Right lobe of liver (tissue), 6 donors: ENCODE measurements around the gene ICAM3. TPM values are rescaled to one million over a fixed set of nuclear protein-coding genes. Genes with fewer than 3 reads are reported as not detected.

Source experiments
- ATAC-seq, 4 donors: fragments of 200-7000 bp; cut with Tn5 transposase; one replicate each; pipeline ENCODE4 v1.9.1; 2020; ENCODE audit warnings: mild to moderate bottlenecking in 4 of 4, moderate library complexity in 4 of 4
- DNase-seq, 3 donors: peaks; one replicate each; pipeline ENCODE4 v3.0.0-alpha.2; 2020
- H3K27ac ChIP-seq, 3 donors: fragments of 200-600 bp; one replicate each; pipeline ENCODE4 v1.8.0; 2022
- H3K27me3 ChIP-seq, 2 donors: fragments of 200-600 bp; one replicate each; pipeline ENCODE4 v1.8.0; 2022
- H3K36me3 ChIP-seq, 4 donors: fragments of 200-600 bp; sonication (generic) in 1 of 4; one replicate each; pipeline versions ENCODE4 v1.5.1 to v1.8.0; 2017 to 2022; ENCODE audit warnings: control low read depth in 1 of 4
- H3K4me1 ChIP-seq, 4 donors: fragments of 200-600 bp; sonication (generic) in 1 of 4; one replicate each; pipeline versions ENCODE4 v1.5.1 to v1.8.0; 2017 to 2022; ENCODE audit warnings: control low read depth in 1 of 4
- H3K4me3 ChIP-seq, 3 donors: fragments of 200-600 bp; one replicate each; pipeline ENCODE4 v1.8.0; 2022
- H3K9me3 ChIP-seq, 4 donors: fragments of 200-600 bp; sonication (generic) in 1 of 4; one replicate each; pipeline versions ENCODE4 v1.5.1 to v1.8.0; 2017 to 2022; ENCODE audit warnings: control low read depth in 1 of 4
- CTCF ChIP-seq, 4 donors: fragments of 200-600 bp in 3 of 4; fragments of 450-650 bp in 1 of 4; IDR thresholded peaks; one replicate each; pipeline versions ENCODE4 v1.5.1 to v1.8.0; 2016 to 2022; ENCODE audit warnings: antibody characterized with exemption in 4 of 4, mild to moderate bottlenecking in 2 of 4
- POLR2A ChIP-seq: fragments of 450-650 bp; IDR thresholded peaks from one replicate; pipeline ENCODE4 v1.6.1; 2017; ENCODE audit warnings: antibody characterized with exemption, mild to moderate bottlenecking
- WGBS: methylation state at CpG from one replicate; pipeline ENCODE4 v1.1.6; 2018; ENCODE audit warnings: low coverage, low lambda C conversion rate; ENCODE audit not compliant: insufficient coverage; ENCODE audit errors: missing lambda C conversion rate; 5-methylcytosine and 5-hydroxymethylcytosine counted together
- intact Hi-C, 2 donors: fragments of 100-400 bp; cut with DNase I; formaldehyde crosslinking; loops; one replicate each; pipeline versions ENCODE4 v1.11.2 to v1.14.1; 2022
- total RNA-seq, 6 experiments: library from RNA; depleted of rRNA in 2 of 6; stranded (reverse); fragments of >200 nt in 2 of 6; fragmentation: NEBNext Ultra II Directional in 3 of 6; extraction: Animal tissue kit (Norgen Biotek cat#: 25700) in 3 of 6; gene quantifications; one replicate each; pipeline versions ENCODE4 v1.1.0 to v1.2.4, GENCODE V29; 2016 to 2023
- donor health status: DM: no; HTN: yes; CAD: no.
- donor health status: DM: no; HTN: no; CAD: no.
- donor health status: DM: no; HTN: no; CAD: no.
- donor health status: DM: no; HTN: yes; CAD: no.
- donor health status: DM: no; HTN: yes; CAD: no.

Gene ICAM3
- total RNA-seq, 6 experiments from 2014 or later: 11.4 to 35.5 (median 22.4) TPM

- H3K27me3 ChIP-seq: peaks cover 10 to 23% of the 10 kb centered on the region in 2 donors
- no peaks in the 10 kb centered on the region for H3K9me3 ChIP-seq
- TF ChIP-seq CTCF (IDR thresholded peaks at IDR 0.05) (no peak), POLR2A (no peak)
- DNase-seq (no peak), ATAC-seq (no peak)
- peaks cover 6 to 18% (median 11%) of the 10 kb centered on the region in 4 donors for H3K36me3 ChIP-seq
- no peak overlapping the region for H3K4me3 ChIP-seq
- under 1% methylated on average over 26 of the region's 50 CpGs for WGBS
- intact Hi-C loops: no loop called here
- no peak overlapping the region for H3K27ac ChIP-seq
- H3K4me1 ChIP-seq: peaks cover 0 to 59% (median 6%) of the 10 kb centered on the region in 4 donors
These were observed 50.1 kb downstream of the ICAM3 start for GRCh38 chr19:10289167-10289835.

- Histone ChIP-seq H3K4me1 (peaks cover 0 to 59% (median 6%) of the 10 kb centered on the region in 4 donors), H3K9me3 (no peaks in the 10 kb centered on the region), H3K27me3 (peaks cover 10 to 23% of the 10 kb centered on the region in 2 donors), H3K4me3 (no peak overlapping the region), H3K27ac (no peak overlapping the region), H3K36me3 (peaks cover 6 to 24% (median 15%) of the 10 kb centered on the region in 4 donors)
- DNase-seq (peak in 1 of 3 donors; percentile 52), ATAC-seq (no peak)
- WGBS: 4% methylated on average over 14 of the region's 23 CpGs
- intact Hi-C loops: no loop called here
- TF ChIP-seq CTCF (IDR thresholded peaks at IDR 0.05) (no peak), POLR2A (no peak)
These were observed 50.7 kb downstream of the ICAM3 start for GRCh38 chr19:10288662-10289166.

- H3K4me1 ChIP-seq: peaks cover 0 to 54% (median 4%) of the 10 kb centered on the region in 4 donors
- H3K4me3 ChIP-seq: no peak within 1 kb of the TSS
- ATAC-seq (peak; percentile 47 to 57 (median 49)), DNase-seq (peak; percentile 76 to 84 (median 78))
- H3K36me3 ChIP-seq: peaks cover 15 to 36% (median 20%) of the 10 kb centered on the region in 4 donors
- no peak within 1 kb of the TSS for H3K27ac ChIP-seq
- intact Hi-C loops: no loop called here
- no peaks in the 10 kb centered on the region for H3K9me3 ChIP-seq
- 19% methylated on average over 5 of the region's 59 CpGs for WGBS
- TF ChIP-seq POLR2A (no peak), CTCF (IDR thresholded peaks at IDR 0.05) (no peak)
- peaks cover 7 to 10% of the 10 kb centered on the region in 2 donors for H3K27me3 ChIP-seq
These were observed 52.4 kb downstream of the ICAM3 start, which contains the start of gene ICAM4 for GRCh38 chr19:10286803-10287737. Gene ICAM4, plus strand, starts transcription at chr19:10286955. Its CDS starts 58 bp downstream, at chr19:10287013.

- 75% methylated on average over 2 of the region's 4 CpGs for WGBS
- Histone ChIP-seq H3K4me1 (peaks cover 0 to 37% (median 0%) of the 10 kb centered on the region in 4 donors), H3K36me3 (peaks cover 16 to 42% (median 23%) of the 10 kb centered on the region in 4 donors), H3K9me3 (no peaks in the 10 kb centered on the region), H3K4me3 (no peak overlapping the region), H3K27ac (no peak overlapping the region), H3K27me3 (peaks cover 0 to 3% of the 10 kb centered on the region in 2 donors)
- intact Hi-C loops: no loop called here
- ATAC-seq (no peak), DNase-seq (no peak)
- TF ChIP-seq CTCF (IDR thresholded peaks at IDR 0.05): no peak
These were observed 54.0 kb downstream of the ICAM3 start for GRCh38 chr19:10285393-10285792.
